ENCODE data around the gene DSE.

The DSE gene

GRCh38 chr6:116386581-116387299, 16.0 kb downstream of the DSE start:
- no peak overlapping the region for H3K4me3 ChIP-seq (ENCODE audit: low read depth, low read length)

DNA sequence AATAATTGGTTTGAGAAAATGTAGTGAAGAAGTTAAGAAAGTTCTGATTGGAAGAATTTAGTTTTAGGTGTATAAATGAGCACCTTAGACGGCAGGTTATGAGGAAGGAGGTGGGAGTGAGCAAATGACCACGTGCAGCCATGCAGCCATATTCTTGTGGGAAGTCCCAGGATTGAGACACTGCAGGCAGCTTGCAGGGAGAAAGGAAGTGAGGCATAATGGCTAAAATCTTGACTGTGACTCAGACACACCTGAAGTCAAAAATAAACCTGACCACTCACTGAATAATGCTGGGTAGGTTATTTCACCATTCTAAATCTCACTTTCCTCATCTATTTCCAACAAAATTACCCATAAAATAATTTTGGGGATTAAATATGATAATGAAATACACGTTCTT, 16.6 kb downstream of the DSE start:
- H3K4me3 ChIP-seq (ENCODE audit: low read depth, low read length): no peak overlapping the region

DNA sequence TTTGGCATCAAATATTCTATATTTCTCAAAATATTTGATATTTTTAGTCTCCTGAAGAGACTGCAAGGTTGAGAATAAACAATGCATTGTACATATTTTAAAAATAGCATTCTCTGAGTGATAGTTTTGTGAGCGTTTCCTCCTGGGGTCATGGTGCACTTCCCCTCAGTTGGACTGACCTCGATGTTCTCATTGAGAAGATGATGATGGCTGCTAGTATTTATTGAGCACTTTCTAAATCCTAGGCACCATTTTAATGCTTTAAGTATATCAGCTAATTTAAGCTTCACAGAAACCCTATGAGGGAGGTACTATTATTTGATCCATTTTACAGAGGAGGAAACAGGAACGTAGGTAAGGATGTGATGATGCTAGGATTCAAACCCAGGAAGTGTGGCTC, 18.2 kb downstream of the DSE start:
- no peak overlapping the region for H3K4me3 ChIP-seq (ENCODE audit: low read depth, low read length)

DNA sequence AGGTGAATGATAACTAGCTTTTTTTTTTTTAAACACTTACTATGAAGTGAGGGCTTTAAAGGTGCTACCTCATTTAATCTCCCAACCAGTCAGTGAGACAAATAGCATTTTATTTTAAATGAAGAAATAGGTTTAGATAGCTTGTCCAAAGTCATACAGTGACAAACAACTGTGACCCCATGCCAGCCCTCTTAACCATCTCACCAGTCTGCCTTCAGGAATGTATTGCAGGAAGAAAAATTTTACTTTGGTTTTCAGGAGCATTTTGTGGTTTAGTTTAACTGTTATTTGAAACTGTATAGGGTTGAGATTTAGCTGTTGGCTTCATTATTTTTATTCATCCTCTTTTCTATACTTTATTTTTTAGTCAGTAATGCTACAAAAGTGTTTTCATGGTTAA, 18.6 kb downstream of the DSE start:
- no peak overlapping the region for H3K4me3 ChIP-seq (ENCODE audit: low read depth, low read length)

- H3K4me3 ChIP-seq (ENCODE audit: low read depth, low read length): no peak overlapping the region
Observed at GRCh38 chr6:116390581-116390980, 19.8 kb downstream of the DSE start.

- no peak overlapping the region for H3K4me3 ChIP-seq (ENCODE audit: low read depth, low read length)
Observed at GRCh38 chr6:116392132-116393013, 21.6 kb downstream of the DSE start.

DNA sequence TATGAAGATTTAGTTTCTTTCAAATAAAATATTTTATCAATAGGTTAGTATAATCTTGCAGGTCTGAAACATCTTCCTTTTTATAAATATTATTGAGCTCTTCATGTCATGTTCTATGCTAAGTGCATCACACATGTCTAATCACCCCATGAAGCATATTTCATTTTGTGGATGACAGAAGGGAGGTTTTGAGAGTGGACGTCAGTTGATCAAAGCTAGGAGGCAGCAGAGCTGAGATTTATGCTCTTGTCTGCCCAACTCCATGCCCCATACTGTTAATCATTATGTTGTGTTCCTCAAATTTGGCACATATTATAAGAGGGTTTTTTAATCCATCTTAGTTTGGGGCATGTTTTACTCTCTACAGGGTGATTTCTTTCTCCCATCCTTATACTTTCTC, 22.7 kb downstream of the DSE start:
- H3K4me3 ChIP-seq (ENCODE audit: low read depth, low read length): no peak overlapping the region

GRCh38 chr6:116395647-116396046, 24.9 kb downstream of the DSE start:
- no peak overlapping the region for H3K4me3 ChIP-seq (ENCODE audit: low read depth, low read length)

DNA sequence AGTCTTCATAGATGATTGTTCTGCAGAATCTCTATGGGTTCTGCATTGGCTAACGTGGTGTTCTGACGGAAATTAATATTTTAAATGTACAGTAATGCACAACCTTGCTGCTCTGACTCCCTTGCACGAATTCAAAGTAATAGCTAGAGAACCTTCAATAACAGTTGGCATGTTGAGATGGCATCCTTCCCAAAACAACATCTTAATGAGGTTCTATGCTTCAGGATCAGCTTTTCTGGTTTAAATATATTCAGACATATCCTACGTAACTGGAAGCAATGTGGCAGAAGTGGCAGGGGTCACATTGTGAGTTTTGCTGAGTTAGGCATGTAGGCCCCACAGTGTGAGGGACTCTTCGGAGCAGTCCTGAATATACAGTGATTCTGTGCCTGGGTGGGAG, 25.7 kb downstream of the DSE start:
- H3K4me3 ChIP-seq (ENCODE audit: low read depth, low read length): no peak overlapping the region

DNA sequence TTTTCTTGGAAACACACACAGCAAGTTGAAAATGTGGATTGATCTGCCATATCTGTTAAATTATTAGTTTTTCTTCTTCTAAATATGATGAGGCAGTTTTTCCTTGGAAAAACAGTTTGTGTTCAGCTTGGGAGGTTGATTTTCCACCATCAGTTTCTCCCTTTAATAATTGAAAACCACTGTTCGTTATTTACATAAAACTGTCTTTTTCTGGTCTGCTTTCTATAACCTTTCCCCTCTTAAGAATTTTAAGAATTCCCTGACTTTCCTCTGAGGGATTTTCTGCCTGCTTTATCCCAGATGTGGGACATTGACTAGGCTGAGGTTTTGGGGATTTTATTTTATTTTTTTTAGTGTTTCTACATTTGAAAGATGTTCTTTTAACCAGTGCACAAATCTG, 27.2 kb downstream of the DSE start:
- H3K4me3 ChIP-seq (ENCODE audit: low read depth, low read length): no peak overlapping the region

DNA sequence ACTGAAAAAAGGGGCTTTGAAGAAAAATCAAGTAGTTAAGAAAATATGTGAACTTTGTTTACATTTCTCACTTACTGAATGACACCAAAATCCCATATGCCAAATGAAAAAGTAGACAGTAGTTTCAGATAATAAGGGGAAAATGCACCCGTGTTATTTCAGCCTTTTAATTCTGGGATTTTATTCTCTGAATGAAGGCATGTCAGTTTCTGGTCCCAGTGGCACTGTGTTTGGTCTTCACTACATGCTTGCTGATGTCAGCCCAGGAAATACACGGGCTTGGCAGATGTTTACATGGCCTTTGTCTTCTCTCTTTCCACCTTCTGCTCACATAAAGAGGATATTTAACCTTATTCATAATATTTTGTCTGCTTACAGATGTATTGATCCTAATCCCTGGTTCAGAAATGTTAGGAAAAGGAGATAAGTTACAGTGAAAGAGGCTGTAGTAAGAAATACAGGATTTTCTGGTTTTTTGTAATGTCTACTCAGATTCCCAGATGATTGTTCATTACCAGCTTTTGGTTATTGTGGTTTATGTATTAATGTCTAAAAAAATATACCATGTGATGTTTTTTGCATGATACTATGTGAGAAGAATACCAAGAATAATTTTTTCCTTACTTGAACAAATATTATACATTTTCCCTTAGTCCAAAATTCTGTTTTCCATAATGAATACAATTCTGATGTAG, 27.7 kb downstream of the DSE start:
- no peak overlapping the region for H3K4me3 ChIP-seq (ENCODE audit: low read depth, low read length)

DNA sequence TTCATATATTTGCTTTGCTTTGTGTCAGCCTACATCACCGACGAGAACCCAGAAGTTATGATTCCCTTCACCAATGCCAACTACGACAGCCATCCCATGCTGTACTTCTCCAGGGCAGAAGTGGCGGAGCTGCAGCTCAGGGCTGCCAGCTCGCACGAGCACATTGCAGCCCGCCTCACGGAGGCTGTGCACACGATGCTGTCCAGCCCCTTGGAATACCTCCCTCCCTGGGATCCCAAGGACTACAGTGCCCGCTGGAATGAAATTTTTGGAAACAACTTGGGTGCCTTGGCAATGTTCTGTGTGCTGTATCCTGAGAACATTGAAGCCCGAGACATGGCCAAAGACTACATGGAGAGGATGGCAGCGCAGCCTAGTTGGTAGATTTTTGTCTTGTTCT, 28.5 kb downstream of the DSE start:
- no peak overlapping the region for H3K4me3 ChIP-seq (ENCODE audit: low read depth, low read length)

- H3K4me3 ChIP-seq (ENCODE audit: low read depth, low read length): no peak overlapping the region
Observed at GRCh38 chr6:116400328-116400727, 29.6 kb downstream of the DSE start.

- no peak overlapping the region for H3K4me3 ChIP-seq (ENCODE audit: low read depth, low read length)
Observed at GRCh38 chr6:116402108-116402937, 31.6 kb downstream of the DSE start.

DNA sequence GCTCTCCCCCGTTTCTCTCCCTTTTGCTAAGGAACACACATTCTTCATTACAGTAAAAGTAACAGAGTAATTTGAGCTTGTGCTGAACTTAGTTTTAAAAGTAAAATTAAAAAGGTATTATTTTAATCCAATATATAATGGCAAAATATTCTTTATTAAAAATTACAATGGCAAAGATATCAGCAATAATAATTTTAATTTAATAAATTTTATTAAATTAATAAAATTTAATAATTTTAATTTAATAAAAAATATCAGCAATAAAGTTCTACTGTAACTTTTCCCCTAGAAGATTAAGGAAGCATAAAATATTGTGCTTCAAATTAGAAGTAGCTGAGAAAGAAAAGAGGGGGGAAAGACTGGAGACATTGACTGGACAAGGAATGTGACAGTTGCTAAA, 32.5 kb downstream of the DSE start:
- no peak overlapping the region for H3K4me3 ChIP-seq (ENCODE audit: low read depth, low read length)

- no peak overlapping the region for H3K4me3 ChIP-seq (ENCODE audit: low read depth, low read length)
Observed at GRCh38 chr6:116404696-116405095, 33.9 kb downstream of the DSE start.

DNA sequence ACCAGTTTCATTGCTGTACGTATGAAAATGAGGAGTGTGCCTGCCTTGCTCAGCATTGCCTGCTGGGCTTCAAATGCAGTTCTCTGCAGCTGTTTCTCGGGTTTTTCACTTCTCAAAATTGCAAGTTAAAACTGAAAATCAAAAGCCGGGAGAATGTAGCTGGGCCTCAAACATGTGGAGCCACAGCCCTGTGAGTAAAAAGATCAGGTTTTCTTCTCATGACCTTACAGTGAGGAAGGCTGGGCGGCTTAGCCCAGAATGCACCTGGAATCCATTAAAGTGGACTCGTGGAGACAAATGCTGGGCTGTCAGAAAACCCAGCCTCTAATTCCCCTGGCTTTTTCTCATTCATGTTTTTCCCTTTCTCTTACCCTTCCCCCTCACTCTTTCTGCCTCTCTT, 34.4 kb downstream of the DSE start:
- H3K4me3 ChIP-seq (ENCODE audit: low read depth, low read length): no peak overlapping the region

GRCh38 chr6:116405652-116406356, 35.1 kb downstream of the DSE start:
- H3K4me3 ChIP-seq (ENCODE audit: low read depth, low read length): no peak overlapping the region

DNA sequence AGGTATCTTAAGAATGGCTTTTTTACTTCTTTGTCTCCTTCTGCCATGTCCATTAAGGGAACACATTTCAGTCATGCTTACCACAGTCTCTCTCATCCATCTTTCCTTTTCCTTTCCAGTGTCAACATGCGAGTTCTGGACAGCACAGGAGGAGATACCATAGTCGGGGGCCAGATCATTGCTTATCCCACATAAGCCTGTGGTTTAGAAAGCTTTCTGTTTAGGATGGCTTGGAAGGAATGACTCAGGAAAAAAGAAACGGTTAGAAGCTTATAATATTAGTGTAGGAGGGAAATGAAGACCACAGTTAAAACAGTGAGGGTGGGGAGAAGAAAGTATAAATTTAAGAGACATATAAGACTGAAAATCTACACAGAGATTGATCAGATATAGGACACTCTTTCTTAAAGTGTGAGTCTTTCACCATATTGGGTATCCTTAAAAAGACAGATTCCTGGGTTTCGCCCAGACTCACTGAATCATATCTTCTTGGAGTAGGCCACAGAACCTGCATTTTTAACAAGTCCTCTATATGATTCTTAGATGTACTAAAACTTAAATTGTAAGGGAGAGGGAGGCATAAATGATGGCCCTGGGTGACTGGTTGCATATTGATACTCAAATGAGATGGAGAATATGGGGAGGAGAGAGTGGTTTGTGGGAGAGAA, 36.1 kb downstream of the DSE start:
- H3K4me3 ChIP-seq (ENCODE audit: low read depth, low read length): no peak overlapping the region

DNA sequence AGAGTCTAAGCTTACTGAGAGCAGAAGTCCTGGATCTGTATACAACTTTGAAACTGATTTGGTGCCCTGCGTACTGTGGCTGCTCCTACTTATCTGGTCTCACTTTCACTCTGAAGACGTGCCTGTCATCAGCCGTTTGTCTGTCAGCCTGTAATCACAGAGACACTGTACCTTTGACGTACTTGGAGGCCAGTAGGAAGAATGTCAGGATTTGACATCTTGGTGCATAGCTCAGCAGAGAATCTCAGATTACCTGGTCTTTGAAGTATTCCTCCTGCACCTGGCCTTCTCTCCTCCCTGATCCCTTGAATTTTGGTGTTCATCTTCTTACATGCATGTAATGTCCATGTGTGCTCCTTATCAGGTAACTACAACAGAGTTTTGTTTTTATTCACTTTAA, 37.7 kb downstream of the DSE start:
- no peak overlapping the region for H3K4me3 ChIP-seq (ENCODE audit: low read depth, low read length)

All from iPS-11a (cell line).